GM12872 (cell line): Measurements from ENCODE around the gene RNF128.

Source experiments
- CTCF ChIP-seq: IDR thresholded peaks from 3 replicates; pipeline ENCODE4 v1.5.1; 2011; ENCODE audit warnings: low read depth, mild to moderate bottlenecking, low read length, moderate library complexity; ENCODE audit not compliant: insufficient read depth

Gene RNF128

GRCh38 chrX:106706466-106706865 is 20.0 kb upstream of the RNF128 start:
- TF ChIP-seq CTCF = no peak

GRCh38 chrX:106707771-106708454 is 18.6 kb upstream of the RNF128 start:
- TF ChIP-seq CTCF = no peak

GRCh38 chrX:106710771-106711170 is 15.7 kb upstream of the RNF128 start:
- TF ChIP-seq CTCF = no peak

- TF ChIP-seq CTCF = no peak
These were observed 15.1 kb upstream of the RNF128 start for GRCh38 chrX:106711375-106711774.

GRCh38 chrX:106716004-106716403 is 10.5 kb upstream of the RNF128 start:
- TF ChIP-seq CTCF = no peak

- no peak for TF ChIP-seq CTCF
These were observed 10.0 kb upstream of the RNF128 start for GRCh38 chrX:106716463-106716862.

GRCh38 chrX:106718709-106719108 is 7.8 kb upstream of the RNF128 start:
- TF ChIP-seq CTCF = no peak
